Rectal smooth muscle tissue (tissue), 1 donor: ENCODE results near the gene LCTL.
"Not testable (repeated sequence)": the region's sequence is repeated elsewhere in the genome, so short reads cannot be mapped to it uniquely, and the experiment has no call there.

Experiments used
- H3K27ac ChIP-seq: one replicate; pipeline ENCODE4 v1.7.0; 2013; ENCODE audit warnings: low read depth, low read length, inconsistent platforms
- H3K27me3 ChIP-seq: one replicate; pipeline ENCODE4 v1.7.0; 2013; ENCODE audit warnings: low read length; ENCODE audit not compliant: control insufficient read depth, insufficient read depth
- H3K36me3 ChIP-seq: one replicate; pipeline ENCODE4 v1.7.0; 2013; ENCODE audit warnings: low read length; ENCODE audit not compliant: control insufficient read depth, insufficient read depth
- H3K4me1 ChIP-seq: one replicate; pipeline ENCODE4 v1.7.0; 2013; ENCODE audit warnings: low read length; ENCODE audit not compliant: control insufficient read depth, insufficient read depth
- H3K4me3 ChIP-seq: one replicate; pipeline ENCODE4 v1.7.0; 2013; ENCODE audit warnings: low read length
- H3K9ac ChIP-seq: one replicate; pipeline ENCODE4 v1.7.0; 2013; ENCODE audit warnings: low read length

LCTL gene

GRCh38 chr15:66502491-66502890, 63.3 kb downstream of the LCTL start:
- H3K4me1 ChIP-seq = peaks cover 16% of the 10 kb centered on the region
- H3K36me3 ChIP-seq = peaks cover 18% of the 10 kb centered on the region
- H3K9ac ChIP-seq = no peak overlapping the region
- H3K27me3 ChIP-seq = no peaks in the 10 kb centered on the region
- H3K27ac ChIP-seq = no peak overlapping the region
- no peak overlapping the region for H3K4me3 ChIP-seq

DNA sequence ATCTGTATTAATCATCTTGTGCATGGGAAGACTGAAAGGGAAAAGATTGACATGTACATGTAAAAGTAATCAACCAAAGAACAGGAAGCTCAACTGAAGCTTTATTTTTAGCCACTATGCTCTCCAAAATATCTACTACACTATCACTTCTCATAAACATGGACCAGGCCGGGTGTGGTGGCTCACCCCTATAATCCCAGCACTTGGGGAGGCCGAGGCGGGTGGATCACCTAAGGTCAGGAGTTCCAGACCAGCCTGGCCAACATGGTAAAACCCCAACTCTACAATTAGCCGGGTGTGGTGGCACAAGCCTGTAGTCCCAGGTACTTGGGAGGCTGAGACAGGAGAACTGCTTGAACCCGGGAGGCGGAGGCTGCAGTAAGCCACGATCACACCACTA, 65.5 kb downstream of the LCTL start:
- H3K27ac ChIP-seq = not testable (repeated sequence)

GRCh38 chr15:66498501-66499386, 67.1 kb downstream of the LCTL start:
- no peak overlapping the region for H3K27ac ChIP-seq
- no peak overlapping the region for H3K4me3 ChIP-seq
- no peak overlapping the region for H3K9ac ChIP-seq
- H3K27me3 ChIP-seq = no peaks in the 10 kb centered on the region
- H3K4me1 ChIP-seq = peaks cover 15% of the 10 kb centered on the region
- peaks cover 26% of the 10 kb centered on the region for H3K36me3 ChIP-seq

More for the DNA sequence above, 65.5 kb downstream of the LCTL start:
- Histone ChIP-seq H3K4me1 (peaks cover 18% of the 10 kb centered on the region), H3K36me3 (peaks cover 18% of the 10 kb centered on the region)
- not testable (repeated sequence) for H3K4me3 ChIP-seq, H3K27me3 ChIP-seq, H3K9ac ChIP-seq
